Loucy (cell line): ENCODE measurements around the gene MRPL36.

Experiments
- CTCF ChIP-seq: fragments of 200-600 bp; sonication (generic); conservative IDR thresholded peaks from 2 replicates; pipeline ENCODE4 v1.5.1; 2014; ENCODE audit warnings: mild to moderate bottlenecking, antibody characterized with exemption, low read length
- EZH2phosphoT487 ChIP-seq: fragments of 200-600 bp; IDR thresholded peaks from 2 replicates; pipeline ENCODE4 v1.6.1; 2018; ENCODE audit warnings: antibody characterized with exemption, mild to moderate bottlenecking, moderate library complexity, borderline replicate concordance

GRCh38 chr5:1847611-1848010 is 48.0 kb upstream of the MRPL36 start:
- TF ChIP-seq CTCF (no peak), EZH2phosphoT487 (no peak)
